Right renal cortex interstitium (tissue), 3 donors: ENCODE results near the gene BCL11B. TPM values are rescaled to one million over a fixed set of nuclear protein-coding genes. Genes with fewer than 3 reads are reported as not detected.

Experiments used
- DNase-seq, 3 donors: peaks; one replicate each; pipeline ENCODE4 v3.0.0-alpha.2; 2013; ENCODE audit warnings: low read depth in 3 of 3, low spot score in 2 of 3
- polyA plus RNA-seq, 3 donors: library from polyadenylated mRNA; unstranded; fragments of 120-200 nt; gene quantifications; one replicate each; pipeline ENCODE4 v1.2.1, GENCODE V29; 2013; ENCODE audit not compliant: insufficient read length in 3 of 3

BCL11B gene
- polyA plus RNA-seq, 3 donors = 2.0 to 2.3 (median 2.1) TPM

GRCh38 chr14:99169776-99170356 lies 102.1 kb downstream of the BCL11B start:
- DNase-seq = no peak

GRCh38 chr14:99168330-99168729 lies 103.7 kb downstream of the BCL11B start:
- no peak for DNase-seq

GRCh38 chr14:99166506-99166905 lies 105.5 kb downstream of the BCL11B start:
- DNase-seq = no peak

- no peak for DNase-seq
Observed at GRCh38 chr14:99164712-99165111, 107.3 kb downstream of the BCL11B start.

DNA sequence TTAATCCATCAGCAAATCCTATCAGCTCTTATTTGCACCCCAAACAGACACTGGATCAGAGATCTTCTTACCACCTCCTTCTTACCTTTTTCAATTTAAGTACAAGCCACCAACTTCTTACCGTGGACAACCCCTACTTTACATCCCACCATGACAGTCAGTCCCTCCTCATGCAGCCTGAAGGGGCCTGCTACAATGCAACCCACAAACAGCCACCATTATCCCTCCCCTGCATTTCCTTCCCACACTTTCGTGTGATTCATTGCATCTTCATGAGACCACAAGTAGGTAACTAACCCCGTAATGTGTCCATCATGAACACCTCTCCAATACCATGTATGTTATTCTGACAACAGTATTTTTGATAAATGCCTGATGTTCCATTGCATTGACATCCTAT lies 108.6 kb downstream of the BCL11B start:
- no peak for DNase-seq

GRCh38 chr14:99159341-99160340 lies 112.4 kb downstream of the BCL11B start:
- no peak for DNase-seq

DNA sequence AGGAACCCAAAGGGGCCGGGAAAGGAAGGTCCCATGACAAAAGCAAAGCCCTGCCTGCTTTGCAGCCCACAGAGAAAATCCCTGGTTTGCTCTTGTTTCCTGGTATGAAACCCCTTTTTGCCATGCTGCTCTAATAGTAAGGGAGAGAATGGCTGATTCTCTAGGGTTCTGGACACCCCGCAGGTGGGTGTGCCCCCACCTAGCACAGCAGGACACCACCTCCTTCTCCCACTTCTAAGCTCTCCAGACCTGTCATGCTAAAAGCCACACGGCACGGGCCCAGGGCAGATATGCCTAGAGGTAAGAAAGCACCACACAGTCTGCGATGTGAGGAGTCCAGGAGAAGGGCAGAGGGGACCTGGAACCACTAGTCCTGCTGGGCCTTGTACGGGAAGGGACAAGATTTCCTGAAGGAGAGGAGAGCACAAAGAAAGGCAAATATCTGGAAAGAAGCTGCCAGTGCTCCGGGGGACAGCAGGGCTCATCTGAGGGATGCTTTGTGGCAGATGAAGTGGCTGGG lies 113.3 kb downstream of the BCL11B start:
- DNase-seq = no peak

- no peak for DNase-seq
Observed at GRCh38 chr14:99158150-99158549, 113.8 kb downstream of the BCL11B start.

DNA sequence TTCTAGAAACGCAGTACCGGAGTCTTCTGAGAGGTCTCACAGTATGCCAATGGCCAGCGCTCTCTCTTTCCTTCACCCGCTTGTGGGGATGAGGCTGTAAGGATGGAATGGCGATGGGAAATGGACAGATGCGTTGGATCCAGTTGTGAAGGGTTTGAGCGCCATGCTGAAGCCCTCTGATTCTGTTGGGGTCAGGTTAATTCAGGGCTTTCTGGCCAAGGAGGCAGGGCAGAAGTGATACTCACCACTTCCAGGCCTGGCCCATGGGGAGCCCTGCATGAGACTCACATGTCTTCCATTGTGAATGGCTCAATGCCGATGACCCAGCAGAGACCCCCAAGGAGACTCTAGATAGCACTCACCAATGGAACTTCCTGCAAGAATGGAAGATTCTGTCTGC lies 114.3 kb downstream of the BCL11B start:
- no peak for DNase-seq

DNA sequence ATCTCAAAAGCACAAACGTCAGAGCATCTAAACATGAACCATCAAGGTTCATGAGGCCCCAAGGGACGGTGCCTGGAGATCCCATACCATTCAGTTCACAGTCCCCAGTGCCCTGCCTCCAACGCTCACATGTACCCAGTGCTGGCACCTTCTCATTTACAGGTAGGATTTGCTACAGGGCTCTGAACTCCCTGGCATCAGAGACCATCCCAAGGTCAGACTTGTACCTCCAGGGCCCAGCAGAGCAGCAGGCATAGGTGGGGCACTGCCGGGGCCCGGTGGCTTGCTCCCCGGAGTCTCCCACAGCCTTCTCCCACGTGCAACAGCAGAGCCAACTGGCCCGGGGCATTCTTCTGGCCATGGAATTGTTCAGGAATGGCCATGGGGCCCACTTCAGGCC lies 114.8 kb downstream of the BCL11B start:
- DNase-seq = no peak

DNA sequence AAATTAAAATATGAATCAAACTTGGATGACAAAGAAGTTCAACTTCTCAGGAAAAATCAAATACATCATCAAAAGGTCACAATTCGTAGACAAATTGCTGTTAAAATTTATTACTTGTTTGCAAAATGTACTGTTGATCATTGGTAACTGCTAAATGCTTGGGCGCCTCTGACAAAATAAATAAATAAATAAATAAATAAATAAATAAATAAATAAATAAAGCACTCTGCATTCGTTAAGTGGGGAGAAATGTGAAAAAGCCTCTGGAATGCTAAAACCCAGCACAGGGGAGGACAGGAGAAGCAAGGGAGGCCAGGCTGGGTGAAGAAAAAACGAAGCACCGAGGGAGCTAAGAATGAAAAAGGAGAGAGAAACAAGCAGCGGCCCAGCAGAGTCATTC lies 115.2 kb downstream of the BCL11B start:
- DNase-seq = no peak

DNA sequence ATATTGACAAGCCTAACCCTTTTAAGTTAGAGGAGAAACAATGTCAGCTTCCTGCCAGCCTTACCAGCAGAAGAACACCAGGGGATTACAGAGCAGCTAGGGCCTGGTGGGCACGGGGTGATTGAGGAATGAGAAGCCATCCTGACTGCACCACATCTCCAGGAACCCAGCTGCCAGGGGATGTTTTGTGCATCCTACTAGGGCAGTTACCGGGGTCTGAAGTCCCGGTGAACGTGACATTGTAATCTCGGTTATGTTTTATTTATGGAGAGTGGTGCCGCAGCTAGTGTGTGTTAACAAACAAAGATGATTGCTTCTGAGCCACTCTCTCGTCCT lies 115.9 kb downstream of the BCL11B start:
- no peak for DNase-seq

DNA sequence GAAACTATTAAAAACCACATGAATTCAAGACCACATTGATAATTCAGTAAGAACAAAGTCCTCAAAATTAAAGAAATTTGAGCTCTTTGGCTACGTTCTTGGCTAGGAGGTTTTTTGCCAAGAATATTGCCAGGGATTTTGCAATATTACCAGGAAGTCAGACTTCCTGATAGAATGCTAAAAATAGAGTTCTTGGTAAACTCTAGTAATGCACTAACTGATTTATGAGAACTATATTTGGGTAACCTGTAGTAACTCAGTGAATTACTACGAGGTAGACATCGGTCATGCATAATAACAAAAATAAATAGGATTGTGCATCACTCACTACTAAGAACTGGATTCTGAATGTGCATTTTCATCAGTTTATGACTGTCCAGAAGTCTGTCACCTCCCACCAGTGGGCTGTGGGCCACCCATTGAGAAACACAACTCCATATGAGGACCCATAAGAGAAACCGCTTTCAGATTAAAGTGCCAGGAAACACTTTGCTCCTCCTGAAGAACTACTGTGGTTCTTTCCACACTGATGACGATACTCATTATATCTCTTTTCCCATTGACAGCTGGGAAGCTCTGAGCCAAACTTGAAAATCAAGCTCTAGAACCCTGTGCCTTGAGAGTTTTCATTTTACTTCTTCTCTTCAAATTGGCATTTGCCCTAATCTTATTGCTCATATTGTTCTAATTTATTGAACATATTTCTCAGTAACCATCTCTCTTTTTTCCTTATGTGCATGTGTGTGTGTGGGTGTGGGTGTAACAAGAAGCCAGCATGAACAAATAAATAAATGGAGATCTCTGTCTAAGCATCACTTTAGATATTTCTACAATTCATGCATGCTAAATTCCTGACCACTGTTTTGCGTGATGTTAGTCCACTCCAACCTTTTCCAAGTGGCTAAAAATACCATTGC lies 116.6 kb downstream of the BCL11B start:
- no peak for DNase-seq

GRCh38 chr14:99150236-99150635 lies 121.8 kb downstream of the BCL11B start:
- no peak for DNase-seq

DNA sequence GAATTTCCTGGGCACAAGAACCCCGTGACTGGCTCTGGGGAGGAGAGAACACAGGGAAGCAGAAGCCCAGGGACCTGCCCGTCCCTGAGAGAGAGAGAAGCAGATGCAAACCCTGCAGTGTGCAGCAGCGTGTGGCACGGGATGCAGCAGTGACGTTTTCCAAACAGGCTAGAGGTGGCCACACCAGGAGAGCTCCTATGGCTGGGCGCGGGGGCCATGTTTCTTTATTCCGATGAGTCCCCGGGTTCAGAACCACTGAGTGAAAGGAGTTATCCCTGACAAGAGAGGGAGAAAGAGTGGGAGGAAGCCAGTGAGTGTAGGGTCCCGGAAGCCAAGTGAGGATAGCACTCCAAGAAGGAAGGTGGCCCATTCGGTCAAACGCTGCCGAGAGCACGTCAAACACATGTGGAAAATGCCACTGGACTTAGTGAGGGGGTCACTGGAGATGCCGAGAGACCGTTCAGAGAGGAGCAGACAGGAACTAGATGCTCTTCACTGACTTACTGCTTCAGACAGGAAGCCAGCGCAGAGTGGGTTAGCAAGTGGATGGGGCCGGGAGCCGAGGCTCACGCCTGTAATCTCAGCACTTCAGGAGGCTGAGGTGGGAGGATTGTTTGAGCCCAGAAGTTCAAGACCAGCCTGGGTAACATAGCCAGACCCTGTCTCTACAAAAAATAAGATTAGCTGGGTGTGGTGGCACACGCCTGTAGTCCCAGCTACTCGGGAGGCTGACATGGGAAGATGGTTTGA lies 123.0 kb downstream of the BCL11B start:
- no peak for DNase-seq

- DNase-seq = no peak
Observed at GRCh38 chr14:99148131-99148530, 123.9 kb downstream of the BCL11B start.

- no peak for DNase-seq
Observed at GRCh38 chr14:99147366-99147740, 124.6 kb downstream of the BCL11B start.

DNA sequence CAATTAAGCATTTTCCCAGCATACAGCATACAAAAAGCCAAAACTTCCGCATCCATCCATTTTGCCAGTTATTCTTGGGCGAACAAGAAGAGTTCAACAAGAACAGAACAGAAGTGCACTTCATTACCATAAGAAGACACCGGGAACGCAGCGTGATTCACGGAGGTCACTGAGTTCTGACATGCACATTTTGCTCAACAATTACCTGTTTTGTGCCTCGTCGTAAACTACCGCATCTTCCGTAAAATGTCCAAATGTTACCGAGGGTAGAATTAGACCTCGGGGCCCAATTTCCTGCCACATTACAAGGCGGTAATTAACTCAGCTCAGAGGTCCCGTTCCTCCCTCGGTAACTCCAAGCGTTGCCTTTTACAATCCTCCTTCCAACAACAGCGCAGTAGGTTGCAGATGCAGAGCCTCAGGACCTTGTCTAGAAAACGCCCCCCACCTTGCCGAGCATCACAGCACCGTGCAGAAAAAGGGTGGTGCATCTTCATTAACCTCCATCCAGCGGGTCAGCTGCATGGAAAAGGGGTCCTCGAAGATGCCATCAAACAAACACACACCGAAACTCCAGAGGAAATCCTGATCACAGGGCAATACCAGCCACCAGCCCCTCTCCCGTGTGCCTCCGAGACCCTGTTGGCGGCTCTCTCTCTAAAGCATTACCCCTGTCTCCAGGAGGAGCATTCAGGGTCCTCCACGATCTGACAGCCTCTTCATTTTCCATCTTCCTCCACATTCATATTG lies 125.2 kb downstream of the BCL11B start:
- DNase-seq = no peak

GRCh38 chr14:99145307-99145706 lies 126.7 kb downstream of the BCL11B start:
- no peak for DNase-seq

GRCh38 chr14:99143793-99144192 lies 128.2 kb downstream of the BCL11B start:
- no peak for DNase-seq
